ENCODE results near the gene CHP2. TPM values are rescaled to one million over a fixed set of nuclear protein-coding genes. Genes with fewer than 3 reads are reported as not detected.

CHP2 gene
- total RNA-seq, 4 donors from 2014 or later: 60.3 to 102 (median 99.6) TPM

DNA sequence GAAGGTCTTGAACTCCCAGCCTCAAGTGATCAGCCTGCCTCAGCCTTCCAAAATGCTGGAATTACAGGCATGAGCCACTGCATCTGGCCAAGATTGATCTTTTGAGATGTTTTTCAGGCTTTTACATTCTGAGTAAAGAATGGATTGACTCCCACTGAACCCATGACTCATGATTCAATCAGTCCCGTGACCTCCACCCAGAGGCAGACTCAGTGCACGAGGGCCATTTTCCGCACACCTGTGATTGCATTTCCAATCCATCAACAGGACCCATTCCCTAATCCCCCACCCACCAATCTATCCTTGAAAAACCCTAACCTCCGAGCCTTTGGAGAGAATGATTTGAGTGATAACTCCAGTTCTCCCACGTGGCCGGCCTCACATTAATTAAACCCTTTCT, 40.6 kb downstream of the CHP2 start:
- WGBS: 81% methylated on average over 6 of the region's 6 CpGs
- TF ChIP-seq, protein P1, sequence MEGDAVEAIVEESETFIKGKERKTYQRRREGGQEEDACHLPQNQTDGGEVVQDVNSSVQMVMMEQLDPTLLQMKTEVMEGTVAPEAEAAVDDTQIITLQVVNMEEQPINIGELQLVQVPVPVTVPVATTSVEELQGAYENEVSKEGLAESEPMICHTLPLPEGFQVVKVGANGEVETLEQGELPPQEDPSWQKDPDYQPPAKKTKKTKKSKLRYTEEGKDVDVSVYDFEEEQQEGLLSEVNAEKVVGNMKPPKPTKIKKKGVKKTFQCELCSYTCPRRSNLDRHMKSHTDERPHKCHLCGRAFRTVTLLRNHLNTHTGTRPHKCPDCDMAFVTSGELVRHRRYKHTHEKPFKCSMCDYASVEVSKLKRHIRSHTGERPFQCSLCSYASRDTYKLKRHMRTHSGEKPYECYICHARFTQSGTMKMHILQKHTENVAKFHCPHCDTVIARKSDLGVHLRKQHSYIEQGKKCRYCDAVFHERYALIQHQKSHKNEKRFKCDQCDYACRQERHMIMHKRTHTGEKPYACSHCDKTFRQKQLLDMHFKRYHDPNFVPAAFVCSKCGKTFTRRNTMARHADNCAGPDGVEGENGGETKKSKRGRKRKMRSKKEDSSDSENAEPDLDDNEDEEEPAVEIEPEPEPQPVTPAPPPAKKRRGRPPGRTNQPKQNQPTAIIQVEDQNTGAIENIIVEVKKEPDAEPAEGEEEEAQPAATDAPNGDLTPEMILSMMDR (IDR thresholded peaks at IDR 0.05): no peak
- no peak for TF ChIP-seq POLR2AphosphoS5 (IDR thresholded peaks at IDR 0.05)
- TF ChIP-seq EP300 (IDR thresholded peaks at IDR 0.05): no peak
- no peak for TF ChIP-seq POLR2A (IDR thresholded peaks at IDR 0.05)
- DNase-seq (ENCODE audit: low spot score in 2 of 2): no peak

DNA sequence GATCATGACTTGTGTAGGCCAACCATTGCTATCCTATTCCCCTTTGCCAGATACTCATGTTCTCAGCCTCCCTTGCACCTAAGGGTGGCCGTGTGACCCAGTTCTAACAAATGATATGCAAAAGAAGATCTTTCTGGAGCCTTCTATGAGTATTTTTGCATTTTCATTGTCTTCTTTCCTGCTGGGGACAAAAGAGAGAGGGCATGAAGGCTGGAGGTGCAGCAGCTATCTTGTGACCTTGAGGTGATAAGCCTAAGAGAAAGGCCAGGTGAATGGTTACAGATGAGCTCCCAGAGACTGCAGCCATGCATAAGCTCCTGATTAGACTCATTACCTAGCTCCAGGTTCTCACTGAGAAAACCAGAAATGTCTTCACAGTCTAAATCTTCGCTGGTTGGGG, 42.1 kb downstream of the CHP2 start:
- Histone ChIP-seq H3K4me1 (peaks cover 4% of the 10 kb centered on the region), H3K9me3 (no peaks in the 10 kb centered on the region), H3K27ac (no peak overlapping the region), H3K4me3 (no peak overlapping the region), H3K27me3 (no peaks in the 10 kb centered on the region), H3K36me3 (no peaks in the 10 kb centered on the region)
- TF ChIP-seq EP300 (IDR thresholded peaks at IDR 0.05): no peak
- TF ChIP-seq POLR2AphosphoS5 (IDR thresholded peaks at IDR 0.05): no peak
- no peak for TF ChIP-seq POLR2A (IDR thresholded peaks at IDR 0.05)
- TF ChIP-seq, protein P1 (IDR thresholded peaks at IDR 0.05): no peak
- 88% methylated on average over 2 of the region's 2 CpGs for WGBS
- DNase-seq (ENCODE audit: low spot score in 2 of 2): no peak

More for the DNA sequence above, 40.6 kb downstream of the CHP2 start:
- Histone ChIP-seq H3K36me3 (no peaks in the 10 kb centered on the region), H3K27ac (no peak overlapping the region), H3K9me3 (no peaks in the 10 kb centered on the region), H3K27me3 (no peaks in the 10 kb centered on the region), H3K4me1 (no peaks in the 10 kb centered on the region), H3K4me3 (no peak overlapping the region)

DNA sequence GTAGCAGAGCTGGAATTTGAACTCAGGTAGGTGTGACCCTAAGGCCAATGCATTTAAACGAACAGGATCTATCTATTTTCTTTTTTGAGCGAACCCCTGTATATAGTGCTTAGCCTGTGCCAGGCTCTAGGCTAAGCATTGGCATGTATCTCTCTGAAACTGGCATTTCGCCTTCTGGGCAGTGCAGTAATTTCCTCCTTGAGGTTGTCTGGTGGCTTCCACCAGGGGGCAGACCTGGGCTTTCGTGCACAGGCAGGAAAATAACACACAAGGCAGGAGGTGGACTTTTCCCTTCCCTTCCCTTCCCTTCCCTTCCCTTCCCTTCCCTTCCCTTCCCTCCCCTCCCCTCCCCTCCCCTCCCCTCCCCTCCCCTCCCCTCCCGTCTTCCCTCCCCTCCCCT, 46.6 kb downstream of the CHP2 start:
- no peak overlapping the region for H3K27ac ChIP-seq
- no peak for TF ChIP-seq POLR2A (IDR thresholded peaks at IDR 0.05)
- TF ChIP-seq EP300 (IDR thresholded peaks at IDR 0.05): no peak
- TF ChIP-seq, protein P1 (IDR thresholded peaks at IDR 0.05): peak; percentile 52 to 56
- TF ChIP-seq POLR2AphosphoS5 (IDR thresholded peaks at IDR 0.05): no peak
- peaks cover 4% of the 10 kb centered on the region for H3K4me1 ChIP-seq
- H3K9me3 ChIP-seq: no peaks in the 10 kb centered on the region
- peak in 1 of 2 donors; percentile 71 for DNase-seq (ENCODE audit: low spot score in 2 of 2)
- H3K4me3 ChIP-seq: no peak overlapping the region
- 9% methylated on average over 5 of the region's 5 CpGs for WGBS
- no peaks in the 10 kb centered on the region for H3K27me3 ChIP-seq
- H3K36me3 ChIP-seq: no peaks in the 10 kb centered on the region

DNA sequence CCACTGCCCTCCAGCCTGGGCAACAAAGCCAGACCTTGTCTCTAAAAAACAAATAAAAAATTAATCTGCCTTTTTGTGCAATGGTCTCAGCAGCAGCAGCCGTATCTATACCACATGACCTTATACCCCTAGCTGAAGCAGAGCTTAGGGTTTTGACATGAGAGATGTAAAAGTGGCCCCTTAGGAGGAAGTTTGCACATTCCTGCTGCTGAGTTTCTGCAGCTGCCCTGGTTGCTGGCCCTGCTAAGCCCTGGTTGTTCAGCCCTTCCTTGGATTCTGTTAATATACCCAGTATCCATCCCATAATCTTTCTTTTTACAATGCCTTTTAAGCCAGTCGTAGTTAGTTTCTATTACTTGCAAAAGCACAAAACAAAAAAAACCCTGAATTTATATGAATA, 48.0 kb downstream of the CHP2 start:
- Histone ChIP-seq H3K27me3 (no peaks in the 10 kb centered on the region), H3K4me3 (no peak overlapping the region), H3K4me1 (peaks cover 4% of the 10 kb centered on the region), H3K27ac (no peak overlapping the region), H3K9me3 (no peaks in the 10 kb centered on the region), H3K36me3 (no peaks in the 10 kb centered on the region)
- no peak for TF ChIP-seq EP300 (IDR thresholded peaks at IDR 0.05)
- no peak for TF ChIP-seq POLR2A (IDR thresholded peaks at IDR 0.05)
- no peak for TF ChIP-seq POLR2AphosphoS5 (IDR thresholded peaks at IDR 0.05)
- 71% methylated on average over 2 of the region's 2 CpGs for WGBS
- no peak for DNase-seq (ENCODE audit: low spot score in 2 of 2)

DNA sequence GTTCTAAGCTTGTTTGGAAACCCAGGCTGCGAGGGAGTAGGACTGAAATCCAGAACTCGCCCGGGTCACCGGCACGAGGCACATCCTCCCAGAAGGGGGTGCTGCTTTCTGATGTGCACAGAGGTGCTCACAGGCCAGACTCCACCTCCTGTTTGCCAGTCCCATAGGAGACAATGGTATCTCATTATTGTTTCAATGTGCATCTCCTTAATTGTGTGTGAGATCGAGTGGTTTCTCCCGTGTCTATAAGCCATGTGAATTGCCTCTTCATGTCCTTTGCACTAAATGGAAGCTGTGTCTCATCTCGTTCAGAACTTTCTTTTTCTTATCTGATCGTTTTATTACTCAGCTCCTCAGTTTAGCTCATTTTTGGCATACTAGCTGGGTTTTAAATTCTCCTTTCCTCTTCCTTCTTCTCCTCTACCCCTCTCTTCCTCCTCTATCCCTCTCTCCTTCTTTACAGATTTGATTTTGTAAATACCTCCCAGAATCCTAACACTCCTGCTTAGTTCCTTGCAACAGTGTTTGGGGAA, 48.8 kb downstream of the CHP2 start:
- H3K4me1 ChIP-seq: peaks cover 4% of the 10 kb centered on the region
- WGBS: 7% methylated on average over 9 of the region's 9 CpGs
- no peak for DNase-seq (ENCODE audit: low spot score in 2 of 2)
- TF ChIP-seq POLR2AphosphoS5 (IDR thresholded peaks at IDR 0.05) (no peak), POLR2A (IDR thresholded peaks at IDR 0.05) (no peak)
- TF ChIP-seq, protein P1 (IDR thresholded peaks at IDR 0.05): peak in 1 of 2 donors; percentile 37
- no peaks in the 10 kb centered on the region for H3K27me3 ChIP-seq
- no peaks in the 10 kb centered on the region for H3K36me3 ChIP-seq
- no peak overlapping the region for H3K27ac ChIP-seq
- no peak overlapping the region for H3K4me3 ChIP-seq
- H3K9me3 ChIP-seq: no peaks in the 10 kb centered on the region

DNA sequence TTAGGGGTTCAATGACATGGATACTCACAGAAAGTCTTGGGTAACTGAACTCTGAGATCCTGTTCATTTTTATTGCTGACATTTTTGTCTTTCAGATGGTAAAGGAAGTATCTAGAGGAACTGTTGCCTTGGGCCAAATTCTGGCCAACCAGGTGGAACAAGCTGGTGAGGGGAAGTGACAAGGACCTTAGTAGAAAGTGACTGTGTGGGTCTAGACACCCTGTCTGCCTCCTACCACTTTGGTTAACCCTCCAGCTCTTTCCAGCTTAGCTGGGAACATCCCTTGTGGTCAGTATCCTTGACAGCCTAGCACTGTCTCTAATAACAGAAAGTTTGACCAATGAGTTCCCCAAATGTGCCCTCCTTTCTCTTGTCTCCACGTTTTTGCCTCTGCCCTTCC, 52.2 kb downstream of the CHP2 start:
- WGBS: 33% methylated on average over 1 of the region's 1 CpG
- Histone ChIP-seq H3K27me3 (no peaks in the 10 kb centered on the region), H3K36me3 (no peaks in the 10 kb centered on the region), H3K27ac (no peak overlapping the region), H3K4me1 (no peaks in the 10 kb centered on the region), H3K4me3 (no peak overlapping the region), H3K9me3 (no peaks in the 10 kb centered on the region)
- no peak for DNase-seq (ENCODE audit: low spot score in 2 of 2)
- TF ChIP-seq EP300 (IDR thresholded peaks at IDR 0.05) (no peak), POLR2AphosphoS5 (IDR thresholded peaks at IDR 0.05) (no peak), POLR2A (IDR thresholded peaks at IDR 0.05) (no peak)
- TF ChIP-seq, protein P1 (IDR thresholded peaks at IDR 0.05): no peak
